ENCODE results near the gene AKR1D1.
"Not testable (repeated sequence)": the region's sequence is repeated elsewhere in the genome, so short reads cannot be mapped to it uniquely, and the experiment has no call there.

Gene AKR1D1

GRCh38 chr7:138076196-138076595 is at the start of gene AKR1D1:
Gene AKR1D1, plus strand, starts transcription at chr7:138076459. Its CDS starts 60 bp downstream, at chr7:138076519.
- no peak within 1 kb of the TSS for H3K27ac ChIP-seq (ENCODE audit: low read length)
- peaks cover 0 to 2% of the 10 kb centered on the region in 2 donors for H3K27me3 ChIP-seq (ENCODE audit: control insufficient read depth in 1 of 2, insufficient read depth in 2 of 2, low read length in 2 of 2)
- H3K4me1 ChIP-seq (ENCODE audit: control insufficient read depth, insufficient read depth, low read length), result no peaks in the 10 kb centered on the region
- no peaks in the 10 kb centered on the region for H3K36me3 ChIP-seq (ENCODE audit: control insufficient read depth in 2 of 2, insufficient read depth in 2 of 2, low read length in 2 of 2)
- no peaks in the 10 kb centered on the region for H3K9me3 ChIP-seq (ENCODE audit: control insufficient read depth in 2 of 2, low read length in 2 of 2)
- H3K4me3 ChIP-seq (ENCODE audit: low read length in 2 of 2), result no peak within 1 kb of the TSS
- H3K9ac ChIP-seq (ENCODE audit: low read length in 2 of 2), result no peak within 1 kb of the TSS

GRCh38 chr7:138027100-138027499 is 49.2 kb upstream of the AKR1D1 start:
- no peak overlapping the region for H3K9ac ChIP-seq (ENCODE audit: low read length in 2 of 2)
- no peaks in the 10 kb centered on the region for H3K4me1 ChIP-seq (ENCODE audit: control insufficient read depth, insufficient read depth, low read length)
- no peak overlapping the region for H3K27ac ChIP-seq (ENCODE audit: low read length)
- no peaks in the 10 kb centered on the region for H3K9me3 ChIP-seq (ENCODE audit: control insufficient read depth in 2 of 2, low read length in 2 of 2)
- H3K4me3 ChIP-seq (ENCODE audit: low read length in 2 of 2), result no peak overlapping the region
- H3K36me3 ChIP-seq (ENCODE audit: control insufficient read depth in 2 of 2, insufficient read depth in 2 of 2, low read length in 2 of 2), result no peaks in the 10 kb centered on the region
- H3K27me3 ChIP-seq (ENCODE audit: control insufficient read depth in 1 of 2, insufficient read depth in 2 of 2, low read length in 2 of 2), result peaks cover 0 to 2% of the 10 kb centered on the region in 2 donors

GRCh38 chr7:138029126-138029525 is 47.1 kb upstream of the AKR1D1 start:
- Histone ChIP-seq H3K4me3 (ENCODE audit: low read length in 2 of 2) (no peak overlapping the region), H3K9ac (ENCODE audit: low read length in 2 of 2) (no peak overlapping the region), H3K4me1 (ENCODE audit: control insufficient read depth, insufficient read depth, low read length) (no peaks in the 10 kb centered on the region), H3K36me3 (ENCODE audit: control insufficient read depth in 2 of 2, insufficient read depth in 2 of 2, low read length in 2 of 2) (no peaks in the 10 kb centered on the region), H3K9me3 (ENCODE audit: control insufficient read depth in 2 of 2, low read length in 2 of 2) (no peaks in the 10 kb centered on the region), H3K27me3 (ENCODE audit: control insufficient read depth in 1 of 2, insufficient read depth in 2 of 2, low read length in 2 of 2) (peaks cover 0 to 2% of the 10 kb centered on the region in 2 donors), H3K27ac (ENCODE audit: low read length) (no peak overlapping the region)

GRCh38 chr7:138029941-138030340 is 46.3 kb upstream of the AKR1D1 start:
- Histone ChIP-seq H3K9ac (ENCODE audit: low read length in 2 of 2) (no peak overlapping the region), H3K36me3 (ENCODE audit: control insufficient read depth in 2 of 2, insufficient read depth in 2 of 2, low read length in 2 of 2) (no peaks in the 10 kb centered on the region), H3K27me3 (ENCODE audit: control insufficient read depth in 1 of 2, insufficient read depth in 2 of 2, low read length in 2 of 2) (peaks cover 0 to 2% of the 10 kb centered on the region in 2 donors)

GRCh38 chr7:138030679-138031351 is 45.4 kb upstream of the AKR1D1 start:
- no peak overlapping the region for H3K4me3 ChIP-seq (ENCODE audit: low read length in 2 of 2)
- no peaks in the 10 kb centered on the region for H3K9me3 ChIP-seq (ENCODE audit: control insufficient read depth in 2 of 2, low read length in 2 of 2)
- H3K27ac ChIP-seq (ENCODE audit: low read length), result no peak overlapping the region
- H3K4me1 ChIP-seq (ENCODE audit: control insufficient read depth, insufficient read depth, low read length), result no peaks in the 10 kb centered on the region
- peaks cover 0 to 2% of the 10 kb centered on the region in 2 donors for H3K27me3 ChIP-seq (ENCODE audit: control insufficient read depth in 1 of 2, insufficient read depth in 2 of 2, low read length in 2 of 2)
- H3K9ac ChIP-seq (ENCODE audit: low read length in 2 of 2), result no peak overlapping the region
- H3K36me3 ChIP-seq (ENCODE audit: control insufficient read depth in 2 of 2, insufficient read depth in 2 of 2, low read length in 2 of 2), result no peaks in the 10 kb centered on the region

More at GRCh38 chr7:138029941-138030340, 46.3 kb upstream of the AKR1D1 start:
- H3K9me3 ChIP-seq (ENCODE audit: control insufficient read depth in 2 of 2, low read length in 2 of 2), result no peaks in the 10 kb centered on the region
- no peak overlapping the region for H3K4me3 ChIP-seq (ENCODE audit: low read length in 2 of 2)
- no peak overlapping the region for H3K27ac ChIP-seq (ENCODE audit: low read length)
- H3K4me1 ChIP-seq (ENCODE audit: control insufficient read depth, insufficient read depth, low read length), result no peaks in the 10 kb centered on the region

GRCh38 chr7:138032186-138032585 is 44.1 kb upstream of the AKR1D1 start:
- Histone ChIP-seq H3K9ac (ENCODE audit: low read length in 2 of 2) (no peak overlapping the region), H3K27me3 (ENCODE audit: control insufficient read depth in 1 of 2, insufficient read depth in 2 of 2, low read length in 2 of 2) (peaks cover 0 to 2% of the 10 kb centered on the region in 2 donors), H3K4me3 (ENCODE audit: low read length in 2 of 2) (no peak overlapping the region), H3K27ac (ENCODE audit: low read length) (no peak overlapping the region), H3K4me1 (ENCODE audit: control insufficient read depth, insufficient read depth, low read length) (no peaks in the 10 kb centered on the region), H3K36me3 (ENCODE audit: control insufficient read depth in 2 of 2, insufficient read depth in 2 of 2, low read length in 2 of 2) (no peaks in the 10 kb centered on the region), H3K9me3 (ENCODE audit: control insufficient read depth in 2 of 2, low read length in 2 of 2) (no peaks in the 10 kb centered on the region)

GRCh38 chr7:138032770-138033169 is 43.5 kb upstream of the AKR1D1 start:
- no peak overlapping the region for H3K27ac ChIP-seq (ENCODE audit: low read length)
- no peak overlapping the region for H3K4me3 ChIP-seq (ENCODE audit: low read length in 2 of 2)

GRCh38 chr7:138033241-138033640 is 43.0 kb upstream of the AKR1D1 start:
- Histone ChIP-seq H3K36me3 (ENCODE audit: control insufficient read depth in 2 of 2, insufficient read depth in 2 of 2, low read length in 2 of 2) (no peaks in the 10 kb centered on the region), H3K4me3 (ENCODE audit: low read length in 2 of 2) (no peak overlapping the region), H3K27me3 (ENCODE audit: control insufficient read depth in 1 of 2, insufficient read depth in 2 of 2, low read length in 2 of 2) (no peaks in the 10 kb centered on the region), H3K4me1 (ENCODE audit: control insufficient read depth, insufficient read depth, low read length) (no peaks in the 10 kb centered on the region), H3K9ac (ENCODE audit: low read length in 2 of 2) (no peak overlapping the region), H3K27ac (ENCODE audit: low read length) (no peak overlapping the region), H3K9me3 (ENCODE audit: control insufficient read depth in 2 of 2, low read length in 2 of 2) (no peaks in the 10 kb centered on the region)

More at GRCh38 chr7:138032770-138033169, 43.5 kb upstream of the AKR1D1 start:
- no peaks in the 10 kb centered on the region for H3K4me1 ChIP-seq (ENCODE audit: control insufficient read depth, insufficient read depth, low read length)
- no peaks in the 10 kb centered on the region for H3K27me3 ChIP-seq (ENCODE audit: control insufficient read depth in 1 of 2, insufficient read depth in 2 of 2, low read length in 2 of 2)
- no peaks in the 10 kb centered on the region for H3K9me3 ChIP-seq (ENCODE audit: control insufficient read depth in 2 of 2, low read length in 2 of 2)
- no peak overlapping the region for H3K9ac ChIP-seq (ENCODE audit: low read length in 2 of 2)
- no peaks in the 10 kb centered on the region for H3K36me3 ChIP-seq (ENCODE audit: control insufficient read depth in 2 of 2, insufficient read depth in 2 of 2, low read length in 2 of 2)

GRCh38 chr7:138036135-138036534 is 40.1 kb upstream of the AKR1D1 start:
- no peaks in the 10 kb centered on the region for H3K27me3 ChIP-seq (ENCODE audit: control insufficient read depth in 1 of 2, insufficient read depth in 2 of 2, low read length in 2 of 2)
- no peak overlapping the region for H3K4me3 ChIP-seq (ENCODE audit: low read length in 2 of 2)
- no peaks in the 10 kb centered on the region for H3K36me3 ChIP-seq (ENCODE audit: control insufficient read depth in 2 of 2, insufficient read depth in 2 of 2, low read length in 2 of 2)
- H3K9me3 ChIP-seq (ENCODE audit: control insufficient read depth in 2 of 2, low read length in 2 of 2), result no peaks in the 10 kb centered on the region
- H3K4me1 ChIP-seq (ENCODE audit: control insufficient read depth, insufficient read depth, low read length), result no peaks in the 10 kb centered on the region
- H3K9ac ChIP-seq (ENCODE audit: low read length in 2 of 2), result no peak overlapping the region
- no peak overlapping the region for H3K27ac ChIP-seq (ENCODE audit: low read length)

- not testable (repeated sequence) for H3K4me1 ChIP-seq (ENCODE audit: control insufficient read depth, insufficient read depth, low read length); H3K4me3 ChIP-seq (ENCODE audit: low read length in 2 of 2); H3K9me3 ChIP-seq (ENCODE audit: control insufficient read depth in 2 of 2, low read length in 2 of 2); H3K27ac ChIP-seq (ENCODE audit: low read length); H3K9ac ChIP-seq (ENCODE audit: low read length in 2 of 2); H3K27me3 ChIP-seq (ENCODE audit: control insufficient read depth in 1 of 2, insufficient read depth in 2 of 2, low read length in 2 of 2); H3K36me3 ChIP-seq (ENCODE audit: control insufficient read depth in 2 of 2, insufficient read depth in 2 of 2, low read length in 2 of 2)
Measured at GRCh38 chr7:138040063-138040462, 36.2 kb upstream of the AKR1D1 start.

- Histone ChIP-seq H3K4me3 (ENCODE audit: low read length in 2 of 2) (no peak overlapping the region), H3K27me3 (ENCODE audit: control insufficient read depth in 1 of 2, insufficient read depth in 2 of 2, low read length in 2 of 2) (no peaks in the 10 kb centered on the region), H3K36me3 (ENCODE audit: control insufficient read depth in 2 of 2, insufficient read depth in 2 of 2, low read length in 2 of 2) (no peaks in the 10 kb centered on the region), H3K9ac (ENCODE audit: low read length in 2 of 2) (no peak overlapping the region), H3K9me3 (ENCODE audit: control insufficient read depth in 2 of 2, low read length in 2 of 2) (no peaks in the 10 kb centered on the region), H3K27ac (ENCODE audit: low read length) (no peak overlapping the region), H3K4me1 (ENCODE audit: control insufficient read depth, insufficient read depth, low read length) (no peaks in the 10 kb centered on the region)
Measured at GRCh38 chr7:138044897-138045296, 31.4 kb upstream of the AKR1D1 start.

All from stomach smooth muscle (tissue), 2 donors.